ENCODE results near the gene SCAMP1.

SCAMP1 gene

DNA sequence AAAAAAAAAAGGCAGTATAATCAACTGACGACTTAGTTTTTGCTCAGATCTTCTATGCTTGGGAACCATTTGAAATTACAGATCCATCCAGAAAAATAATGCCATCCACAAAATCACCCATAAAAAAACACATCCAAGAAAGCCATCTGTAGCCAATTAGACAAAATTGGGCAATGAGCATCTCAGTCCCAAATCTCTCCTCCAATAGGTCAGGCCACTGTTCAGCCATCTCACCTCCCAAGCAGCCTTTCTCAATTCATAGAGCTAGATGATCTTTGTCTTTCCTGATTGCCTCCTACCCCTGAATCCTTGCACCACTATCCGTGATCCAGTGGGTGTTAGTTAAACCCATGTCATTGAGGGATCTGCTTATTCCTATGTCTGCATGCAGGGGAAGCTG lies 139.6 kb downstream of the SCAMP1 start:
- Histone ChIP-seq H3K27ac (ENCODE audit: low read depth, low read length) (no peak overlapping the region), H3K9me3 (ENCODE audit: insufficient read depth, low read length) (no peaks in the 10 kb centered on the region), H3K27me3 (ENCODE audit: low read length) (no peaks in the 10 kb centered on the region), H3K36me3 (ENCODE audit: low read length) (no peaks in the 10 kb centered on the region; the same call in 1 of the 2 replicates), H3K4me2 (ENCODE audit: low read depth, low read length, poor library complexity, severe bottlenecking) (no peak overlapping the region), H3K9ac (ENCODE audit: low read length) (no peak overlapping the region), H3K4me3 (ENCODE audit: insufficient read depth, low read length, poor library complexity, severe bottlenecking) (no peak overlapping the region), H3K79me2 (ENCODE audit: insufficient read depth, low read length) (peaks cover 90% of the 10 kb centered on the region), H3F3A (ENCODE audit: insufficient read depth) (no peaks in the 10 kb centered on the region; the same call in 1 of the 2 replicates), H4K20me1 (ENCODE audit: low read depth, low read length) (no peaks in the 10 kb centered on the region), H3K9me2 (replicated peaks; ENCODE audit: insufficient read depth, low read length) (no peaks in the 10 kb centered on the region), H2AFZ (ENCODE audit: low read depth, low read length, severe bottlenecking) (no peak overlapping the region)
- no peak for TF ChIP-seq EZH2phosphoT487 (conservative IDR thresholded peaks at IDR 0.05; ENCODE audit: low read length)
- TF ChIP-seq, protein P1, sequence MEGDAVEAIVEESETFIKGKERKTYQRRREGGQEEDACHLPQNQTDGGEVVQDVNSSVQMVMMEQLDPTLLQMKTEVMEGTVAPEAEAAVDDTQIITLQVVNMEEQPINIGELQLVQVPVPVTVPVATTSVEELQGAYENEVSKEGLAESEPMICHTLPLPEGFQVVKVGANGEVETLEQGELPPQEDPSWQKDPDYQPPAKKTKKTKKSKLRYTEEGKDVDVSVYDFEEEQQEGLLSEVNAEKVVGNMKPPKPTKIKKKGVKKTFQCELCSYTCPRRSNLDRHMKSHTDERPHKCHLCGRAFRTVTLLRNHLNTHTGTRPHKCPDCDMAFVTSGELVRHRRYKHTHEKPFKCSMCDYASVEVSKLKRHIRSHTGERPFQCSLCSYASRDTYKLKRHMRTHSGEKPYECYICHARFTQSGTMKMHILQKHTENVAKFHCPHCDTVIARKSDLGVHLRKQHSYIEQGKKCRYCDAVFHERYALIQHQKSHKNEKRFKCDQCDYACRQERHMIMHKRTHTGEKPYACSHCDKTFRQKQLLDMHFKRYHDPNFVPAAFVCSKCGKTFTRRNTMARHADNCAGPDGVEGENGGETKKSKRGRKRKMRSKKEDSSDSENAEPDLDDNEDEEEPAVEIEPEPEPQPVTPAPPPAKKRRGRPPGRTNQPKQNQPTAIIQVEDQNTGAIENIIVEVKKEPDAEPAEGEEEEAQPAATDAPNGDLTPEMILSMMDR (IDR thresholded peaks at IDR 0.05; ENCODE audit: insufficient read depth, low read length, poor library complexity, severe bottlenecking), result no peak

GRCh38 chr5:78500871-78501270 lies 140.5 kb downstream of the SCAMP1 start:
- Histone ChIP-seq H3K27ac (ENCODE audit: low read depth, low read length) (no peak overlapping the region), H3K4me2 (ENCODE audit: low read depth, low read length, poor library complexity, severe bottlenecking) (no peak overlapping the region), H3K4me3 (ENCODE audit: insufficient read depth, low read length, poor library complexity, severe bottlenecking) (no peak overlapping the region), H3K9me2 (replicated peaks; ENCODE audit: insufficient read depth, low read length) (no peaks in the 10 kb centered on the region), H3K36me3 (ENCODE audit: low read length) (no peaks in the 10 kb centered on the region; the same call in 1 of the 2 replicates), H3K79me2 (ENCODE audit: insufficient read depth, low read length) (peaks cover 90% of the 10 kb centered on the region), H3K27me3 (ENCODE audit: low read length) (no peaks in the 10 kb centered on the region), H3K9me3 (ENCODE audit: insufficient read depth, low read length) (no peaks in the 10 kb centered on the region), H3F3A (ENCODE audit: insufficient read depth) (no peaks in the 10 kb centered on the region; the same call in 1 of the 2 replicates), H3K9ac (ENCODE audit: low read length) (no peak overlapping the region), H4K20me1 (ENCODE audit: low read depth, low read length) (no peaks in the 10 kb centered on the region; the same call in 1 of the 2 replicates), H2AFZ (ENCODE audit: low read depth, low read length, severe bottlenecking) (no peak overlapping the region)
- TF ChIP-seq, protein P1 (IDR thresholded peaks at IDR 0.05; ENCODE audit: insufficient read depth, low read length, poor library complexity, severe bottlenecking), result no peak
- TF ChIP-seq EZH2phosphoT487 (conservative IDR thresholded peaks at IDR 0.05; ENCODE audit: low read length), result no peak

DNA sequence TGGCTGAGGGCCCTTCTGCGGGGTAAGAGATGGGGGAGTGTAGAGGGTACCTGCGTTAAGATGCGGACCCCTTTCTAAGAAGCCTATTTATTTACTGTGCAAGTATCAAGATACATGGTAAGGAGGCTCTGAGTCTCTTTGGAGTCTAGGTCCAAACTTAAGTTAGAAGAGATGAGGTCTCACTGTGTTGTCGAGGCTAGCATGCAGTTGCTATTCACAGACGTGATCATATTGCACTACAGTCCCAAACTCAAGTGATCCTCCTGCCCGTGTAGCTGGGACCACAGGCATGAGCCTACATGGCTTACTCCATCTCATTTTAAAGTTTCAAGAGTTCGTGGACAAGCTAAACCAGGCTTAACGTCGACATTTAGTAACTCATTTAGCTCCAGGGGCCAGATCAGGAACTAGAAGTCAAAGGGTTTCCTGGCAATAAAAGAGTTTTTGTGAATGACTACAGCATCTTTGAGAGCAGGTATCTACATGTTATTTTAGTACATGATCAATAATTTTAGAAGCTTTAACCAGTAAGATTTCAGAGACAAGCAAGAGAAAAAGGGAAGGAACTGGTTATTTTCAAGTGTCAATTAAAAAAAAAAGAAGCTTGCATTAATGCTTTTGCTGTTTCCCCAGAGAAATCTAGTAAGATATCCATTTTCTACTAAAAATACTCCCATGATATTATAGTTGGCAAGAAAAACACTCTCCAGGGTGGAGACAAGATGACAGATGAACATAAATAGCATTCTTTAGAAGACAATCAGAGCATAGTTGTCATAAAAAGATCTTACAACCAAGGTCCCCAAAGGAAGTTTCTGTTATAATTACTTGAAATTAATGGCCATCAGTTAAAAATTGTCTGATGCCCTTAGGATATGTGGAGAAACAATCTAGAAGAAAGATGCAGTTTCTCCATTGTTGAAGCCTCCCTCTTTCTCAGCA lies 141.3 kb downstream of the SCAMP1 start:
- H3F3A ChIP-seq (ENCODE audit: insufficient read depth), result no peaks in the 10 kb centered on the region; the same call in 1 of the 2 replicates
- no peaks in the 10 kb centered on the region for H3K9me3 ChIP-seq (ENCODE audit: insufficient read depth, low read length)
- no peak overlapping the region for H3K27ac ChIP-seq (ENCODE audit: low read depth, low read length)
- no peaks in the 10 kb centered on the region for H3K9me2 ChIP-seq (replicated peaks; ENCODE audit: insufficient read depth, low read length)
- H3K4me2 ChIP-seq (ENCODE audit: low read depth, low read length, poor library complexity, severe bottlenecking), result no peak overlapping the region
- no peak overlapping the region for H3K9ac ChIP-seq (ENCODE audit: low read length)
- TF ChIP-seq EZH2phosphoT487 (conservative IDR thresholded peaks at IDR 0.05; ENCODE audit: low read length), result no peak
- TF ChIP-seq, protein P1 (IDR thresholded peaks at IDR 0.05; ENCODE audit: insufficient read depth, low read length, poor library complexity, severe bottlenecking), result no peak
- no peak overlapping the region for H2AFZ ChIP-seq (ENCODE audit: low read depth, low read length, severe bottlenecking)
- H4K20me1 ChIP-seq (ENCODE audit: low read depth, low read length), result no peaks in the 10 kb centered on the region; the same call in 1 of the 2 replicates
- H3K4me3 ChIP-seq (ENCODE audit: insufficient read depth, low read length, poor library complexity, severe bottlenecking), result no peak overlapping the region
- no peaks in the 10 kb centered on the region; the same call in 1 of the 2 replicates for H3K36me3 ChIP-seq (ENCODE audit: low read length)
- H3K79me2 ChIP-seq (ENCODE audit: insufficient read depth, low read length), result peaks cover 90% of the 10 kb centered on the region
- no peaks in the 10 kb centered on the region for H3K27me3 ChIP-seq (ENCODE audit: low read length)
